H9 (cell line): ENCODE data around the gene B4GAT1. TPM values are rescaled to one million over a fixed set of nuclear protein-coding genes. Genes with fewer than 3 reads are reported as not detected.

ENCODE experiments used
- DNase-seq: peaks from one replicate; pipeline ENCODE4 v3.0.0-alpha.2; 2017
- H2AFZ ChIP-seq: one replicate; pipeline ENCODE4 v1.6.1; 2013; ENCODE audit warnings: mild to moderate bottlenecking, low read length, control low read depth, moderate library complexity
- H2AK5ac ChIP-seq: 2 replicates; pipeline ENCODE4 v1.6.1; 2013; ENCODE audit warnings: low read length, control low read depth, mixed read lengths; ENCODE audit not compliant: insufficient read length
- H2BK120ac ChIP-seq: one replicate; pipeline ENCODE4 v1.6.1; 2013; ENCODE audit warnings: low read depth, mild to moderate bottlenecking, low read length, control low read depth, inconsistent platforms; ENCODE audit not compliant: poor library complexity, severe bottlenecking
- H2BK12ac ChIP-seq: 2 replicates; pipeline ENCODE4 v1.6.1; 2013; ENCODE audit warnings: low read length, control low read depth, mixed read lengths, low read depth; ENCODE audit not compliant: insufficient read length
- H2BK15ac ChIP-seq: 2 replicates; pipeline ENCODE4 v1.6.1; 2013; ENCODE audit warnings: low read depth, low read length, control low read depth
- H2BK20ac ChIP-seq: one replicate; pipeline ENCODE4 v1.6.1; 2013; ENCODE audit warnings: low read depth, mild to moderate bottlenecking, low read length, control low read depth, inconsistent platforms; ENCODE audit not compliant: poor library complexity, severe bottlenecking
- H2BK5ac ChIP-seq: 2 replicates; pipeline ENCODE4 v1.6.1; 2013; ENCODE audit warnings: low read length, control low read depth, mixed read lengths; ENCODE audit not compliant: insufficient read length
- H3K14ac ChIP-seq: 2 replicates; pipeline ENCODE4 v1.6.1; 2013; ENCODE audit warnings: low read length, control low read depth; ENCODE audit not compliant: insufficient read depth
- H3K18ac ChIP-seq: 2 replicates; pipeline ENCODE4 v1.6.1; 2013; ENCODE audit warnings: low read depth, mild to moderate bottlenecking, mixed read lengths, low read length, control low read depth; ENCODE audit not compliant: insufficient read length
- H3K23ac ChIP-seq: 2 replicates; pipeline ENCODE4 v1.6.1; 2013; ENCODE audit warnings: low read length, control low read depth, mixed read lengths, low read depth; ENCODE audit not compliant: insufficient read length
- H3K23me2 ChIP-seq: 2 replicates; pipeline ENCODE4 v1.6.1; 2013; ENCODE audit warnings: low read depth, mild to moderate bottlenecking, mixed read lengths, low read length, control low read depth; ENCODE audit not compliant: insufficient read length, poor library complexity, severe bottlenecking
- H3K27ac ChIP-seq: 2 replicates; pipeline ENCODE4 v1.5.1; 2013; ENCODE audit warnings: low read length, control low read depth, mixed read lengths, low read depth; ENCODE audit not compliant: insufficient read length
- H3K27me3 ChIP-seq: 2 replicates; pipeline ENCODE4 v1.6.1; 2013; ENCODE audit warnings: low read length, control low read depth, inconsistent platforms; ENCODE audit not compliant: insufficient read depth
- H3K4ac ChIP-seq: 2 replicates; pipeline ENCODE4 v1.6.1; 2013; ENCODE audit warnings: low read depth, mild to moderate bottlenecking, control low read depth, inconsistent platforms, low read length, moderate library complexity
- H3K4me1 ChIP-seq: 2 replicates; pipeline ENCODE4 v1.6.1; 2013; ENCODE audit warnings: low read length, control low read depth, inconsistent platforms; ENCODE audit not compliant: insufficient read depth
- H3K4me2 ChIP-seq: 2 replicates; pipeline ENCODE4 v1.6.1; 2013; ENCODE audit warnings: low read length, control low read depth, mixed read lengths; ENCODE audit not compliant: insufficient read length, insufficient read depth
- H3K56ac ChIP-seq: 2 replicates; pipeline ENCODE4 v1.6.1; 2013; ENCODE audit warnings: low read depth, mild to moderate bottlenecking, mixed read lengths, low read length, control low read depth; ENCODE audit not compliant: insufficient read length
- H3K79me1 ChIP-seq: 2 replicates; pipeline ENCODE4 v1.6.1; 2013; ENCODE audit warnings: low read depth, mild to moderate bottlenecking, moderate library complexity, low read length, control low read depth, inconsistent platforms; ENCODE audit not compliant: insufficient read depth, poor library complexity, severe bottlenecking
- H3K79me2 ChIP-seq: 2 replicates; pipeline ENCODE4 v1.6.1; 2013; ENCODE audit warnings: low read length, control low read depth, inconsistent platforms; ENCODE audit not compliant: insufficient read depth
- H3K9ac ChIP-seq: 2 replicates; pipeline ENCODE4 v1.6.1; 2013; ENCODE audit warnings: low read length, control low read depth, mixed read lengths; ENCODE audit not compliant: insufficient read length; ENCODE audit errors: extremely low read depth
- H3K9me3 ChIP-seq: one replicate; pipeline ENCODE4 v1.6.1; 2013; ENCODE audit warnings: low read depth, low read length, inconsistent platforms; ENCODE audit not compliant: control insufficient read depth
- H3T11ph ChIP-seq: one replicate; pipeline ENCODE4 v1.6.1; 2013; ENCODE audit warnings: mild to moderate bottlenecking, low read length, control low read depth, inconsistent platforms
- H4K20me1 ChIP-seq: one replicate; pipeline ENCODE4 v1.6.1; 2013; ENCODE audit not compliant: control insufficient read depth, insufficient read length, insufficient read depth
- H4K5ac ChIP-seq: 2 replicates; pipeline ENCODE4 v1.6.1; 2013; ENCODE audit warnings: low read depth, mild to moderate bottlenecking, mixed read lengths, low read length, control low read depth; ENCODE audit not compliant: insufficient read length
- H4K8ac ChIP-seq: replicated peaks from 2 replicates; pipeline ENCODE4 v1.6.1; 2013; ENCODE audit warnings: low read length, control low read depth, mixed read lengths, low read depth; ENCODE audit not compliant: insufficient read length
- H4K91ac ChIP-seq: 2 replicates; pipeline ENCODE4 v1.6.1; 2013; ENCODE audit warnings: low read depth, mild to moderate bottlenecking, moderate library complexity, mixed read lengths, low read length, control low read depth; ENCODE audit not compliant: insufficient read length
- H3K27ac Mint-ChIP-seq, 3 experiments: 2 replicates in 2 of 3; 3 replicates in 1 of 3; pipeline ENCODE4 v1.8.0; 2020 to 2021; ENCODE audit warnings: mixed read lengths in 3 of 3, mild to moderate bottlenecking in 1 of 3, moderate library complexity in 1 of 3
- H3K27me3 Mint-ChIP-seq: 2 replicates; pipeline ENCODE4 v1.8.0; 2021; ENCODE audit warnings: low read depth, mild to moderate bottlenecking, moderate library complexity, mixed read lengths
- H3K36me3 Mint-ChIP-seq, 3 experiments: 2 replicates in 2 of 3; 3 replicates in 1 of 3; pipeline ENCODE4 v1.8.0; 2020 to 2021; ENCODE audit warnings: low read depth in 3 of 3, mixed read lengths in 3 of 3; ENCODE audit not compliant: insufficient read depth in 1 of 3
- H3K4me1 Mint-ChIP-seq, 2 experiments: 2 replicates each; pipeline ENCODE4 v1.8.0; 2020; ENCODE audit warnings: mixed read lengths in 2 of 2
- H3K4me3 Mint-ChIP-seq, 2 experiments: 2 replicates in 1 of 2; 3 replicates in 1 of 2; pipeline ENCODE4 v1.8.0; 2020 to 2021; ENCODE audit warnings: mild to moderate bottlenecking in 2 of 2, mixed read lengths in 2 of 2, moderate library complexity in 1 of 2
- H3K9me3 Mint-ChIP-seq, 2 experiments: 2 replicates in 1 of 2; 3 replicates in 1 of 2; pipeline ENCODE4 v1.8.0; 2020; ENCODE audit warnings: mild to moderate bottlenecking in 2 of 2, mixed read lengths in 2 of 2, moderate library complexity in 1 of 2
- WGBS: extraction: QIAGEN DNeasy Blood & Tissue Kit; methylation state at CpG from one replicate; pipeline ENCODE4 v1.1.7; 2013; ENCODE audit warnings: missing lambda C conversion rate, low lambda C conversion rate, mixed read lengths; ENCODE audit not compliant: insufficient read length; ENCODE audit errors: extremely low coverage; 5-methylcytosine and 5-hydroxymethylcytosine counted together
- total RNA-seq: library from RNA; stranded (reverse); gene quantifications from 2 replicates; pipeline ENCODE4 v1.2.1, GENCODE V29; 2021
- TF ChIP-seq, protein P1 (sequence below): fragments of 200-600 bp; sonication (generic); conservative IDR thresholded peaks from 3 replicates; pipeline ENCODE4 v1.8.0; 2021; ENCODE audit warnings: antibody characterized with exemption, mild to moderate bottlenecking

The B4GAT1 gene
- total RNA-seq, 1 experiment from 2014 or later, result 24.3 TPM

DNA sequence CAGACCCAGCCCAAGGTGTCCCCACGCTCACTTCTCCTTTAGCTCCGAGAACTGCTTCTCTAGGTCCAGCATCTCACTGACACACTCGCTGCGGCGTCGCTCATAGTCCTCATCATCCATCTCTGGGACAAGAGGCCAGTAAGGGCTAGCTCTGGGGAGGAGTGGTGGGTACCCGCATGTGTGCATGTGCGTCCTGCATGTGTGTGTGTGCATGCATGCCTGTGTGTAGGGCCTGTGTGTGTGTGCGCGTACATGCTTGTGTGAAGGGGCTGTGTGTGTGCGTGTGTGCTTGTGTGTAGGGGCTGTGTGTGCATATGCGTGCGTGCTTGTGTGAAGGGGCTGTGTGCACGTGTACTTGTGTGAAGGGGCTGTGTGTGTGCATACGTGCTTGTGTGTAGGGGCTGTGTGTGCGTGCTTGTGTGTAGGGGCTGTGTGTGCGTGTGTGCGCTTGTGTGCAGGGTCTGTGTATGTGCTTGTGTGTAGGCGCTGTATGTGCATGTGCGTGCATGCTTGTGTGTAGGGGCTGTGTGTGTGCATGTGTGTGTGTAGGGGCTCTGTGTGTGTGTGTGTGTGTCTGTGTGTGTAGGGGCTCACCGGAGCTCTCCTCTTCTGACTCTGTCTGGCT is 5.8 kb downstream of the B4GAT1 start:
- Histone ChIP-seq H3K23ac (no peak overlapping the region), H3K23me2 (peaks cover 4% of the 10 kb centered on the region), H2BK5ac (no peak overlapping the region), H4K5ac (no peak overlapping the region), H2BK15ac (no peak overlapping the region), H3K4me1 (no peaks in the 10 kb centered on the region), H3K9me3 (no peaks in the 10 kb centered on the region), H2AFZ (no peak overlapping the region), H2BK20ac (no peak overlapping the region), H3K18ac (no peak overlapping the region), H2BK120ac (no peak overlapping the region), H3K79me1 (no peaks in the 10 kb centered on the region), H3K9ac (no peak overlapping the region), H3K27me3 (no peaks in the 10 kb centered on the region), H3K4ac (no peak overlapping the region), H2AK5ac (no peak overlapping the region), H3T11ph (no peak overlapping the region), H4K91ac (no peak overlapping the region), H4K20me1 (peaks cover 3% of the 10 kb centered on the region), H4K8ac (no peak overlapping the region), H3K79me2 (peaks cover 2% of the 10 kb centered on the region; the same call in 1 of the 2 replicates), H3K27ac (no peak overlapping the region), H2BK12ac (no peak overlapping the region), H3K56ac (no peak overlapping the region), H3K14ac (no peak overlapping the region), H3K4me2 (no peak overlapping the region)
- TF ChIP-seq, protein P1, sequence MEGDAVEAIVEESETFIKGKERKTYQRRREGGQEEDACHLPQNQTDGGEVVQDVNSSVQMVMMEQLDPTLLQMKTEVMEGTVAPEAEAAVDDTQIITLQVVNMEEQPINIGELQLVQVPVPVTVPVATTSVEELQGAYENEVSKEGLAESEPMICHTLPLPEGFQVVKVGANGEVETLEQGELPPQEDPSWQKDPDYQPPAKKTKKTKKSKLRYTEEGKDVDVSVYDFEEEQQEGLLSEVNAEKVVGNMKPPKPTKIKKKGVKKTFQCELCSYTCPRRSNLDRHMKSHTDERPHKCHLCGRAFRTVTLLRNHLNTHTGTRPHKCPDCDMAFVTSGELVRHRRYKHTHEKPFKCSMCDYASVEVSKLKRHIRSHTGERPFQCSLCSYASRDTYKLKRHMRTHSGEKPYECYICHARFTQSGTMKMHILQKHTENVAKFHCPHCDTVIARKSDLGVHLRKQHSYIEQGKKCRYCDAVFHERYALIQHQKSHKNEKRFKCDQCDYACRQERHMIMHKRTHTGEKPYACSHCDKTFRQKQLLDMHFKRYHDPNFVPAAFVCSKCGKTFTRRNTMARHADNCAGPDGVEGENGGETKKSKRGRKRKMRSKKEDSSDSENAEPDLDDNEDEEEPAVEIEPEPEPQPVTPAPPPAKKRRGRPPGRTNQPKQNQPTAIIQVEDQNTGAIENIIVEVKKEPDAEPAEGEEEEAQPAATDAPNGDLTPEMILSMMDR, result no peak
- peaks cover 2% of the 10 kb centered on the region; the same call in 1 of the 2 replicates for H3K27me3 Mint-ChIP-seq
- no peak overlapping the region; a peak in 1 of 5 replicates for H3K4me3 Mint-ChIP-seq
- peak overlapping the region in 1 of 3 experiments; percentile 79; a peak in 1 of 7 replicates for H3K27ac Mint-ChIP-seq
- no peak for DNase-seq
- peaks cover 30 to 34% of the 10 kb centered on the region in 2 experiments for H3K4me1 Mint-ChIP-seq
- H3K9me3 Mint-ChIP-seq, result no peaks in the 10 kb centered on the region
- WGBS, result no CpG with 5 or more reads among the region's 21 CpGs
- peaks cover 12 to 35% (median 27%) of the 10 kb centered on the region in 3 experiments; a peak in 6 of 7 replicates for H3K36me3 Mint-ChIP-seq
